ENCODE measurements around the gene ZNF451.
"Not testable (repeated sequence)": the region's sequence is repeated elsewhere in the genome, so short reads cannot be mapped to it uniquely, and the experiment has no call there.

Gene ZNF451

DNA sequence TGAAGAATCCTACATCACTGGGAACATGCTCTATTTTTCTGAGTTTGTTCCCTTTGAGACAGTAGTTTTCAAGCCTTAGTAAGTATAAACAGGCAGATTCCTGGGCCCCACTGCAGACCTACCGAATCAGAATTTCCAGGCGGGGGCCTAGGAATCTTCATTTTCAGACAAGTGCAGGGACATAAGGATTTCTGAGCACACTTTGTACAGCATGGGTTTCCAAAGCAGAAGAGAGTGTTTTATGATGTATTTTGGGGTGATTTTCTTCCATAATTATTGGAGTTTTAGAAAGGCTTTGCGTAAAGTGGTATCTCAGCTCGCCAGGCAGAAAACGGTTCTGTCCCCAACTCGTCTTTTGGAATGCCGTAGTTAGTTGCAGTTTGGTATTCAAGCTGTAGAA lies 1.4 kb downstream of the ZNF451 start:
- DNase-seq = not testable (repeated sequence)

DNA sequence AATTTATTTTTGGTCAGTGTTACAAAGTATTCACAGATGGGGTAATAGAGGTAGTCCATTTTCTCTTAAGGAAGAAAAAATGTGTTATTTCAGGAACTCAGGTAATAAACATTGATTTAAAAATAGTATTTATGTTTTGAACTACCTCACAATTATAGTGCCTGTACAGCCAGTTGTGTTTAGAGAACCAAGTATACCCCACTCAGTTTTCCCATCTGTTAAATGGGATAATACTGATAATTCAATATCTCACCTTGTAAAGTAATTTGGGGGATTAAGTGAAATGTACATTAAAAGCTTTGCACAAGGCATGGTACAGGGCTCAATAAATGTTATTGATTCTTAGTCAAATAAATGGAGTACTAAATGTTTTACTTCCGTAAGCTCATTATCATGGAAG lies 4.7 kb downstream of the ZNF451 start:
- no peak for DNase-seq

DNA sequence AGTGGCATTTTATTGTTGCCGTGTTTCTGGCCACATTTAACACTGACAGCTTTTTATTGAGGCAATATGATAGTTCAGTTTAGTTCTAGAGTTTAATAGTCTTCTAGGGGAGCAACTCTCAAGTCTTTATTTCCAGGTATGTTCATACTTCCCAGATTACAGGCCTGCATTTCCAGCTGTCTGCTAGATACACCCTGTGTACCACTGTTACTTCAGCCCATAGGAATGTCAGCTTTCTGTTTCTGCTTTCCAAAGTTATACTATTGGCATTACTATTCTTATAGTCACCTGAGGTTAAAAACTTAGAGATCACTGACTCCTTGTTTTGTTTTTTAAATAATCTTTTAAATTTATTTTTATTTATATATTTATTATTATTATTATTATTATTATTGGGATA lies 7.6 kb downstream of the ZNF451 start:
- no peak for DNase-seq

DNA sequence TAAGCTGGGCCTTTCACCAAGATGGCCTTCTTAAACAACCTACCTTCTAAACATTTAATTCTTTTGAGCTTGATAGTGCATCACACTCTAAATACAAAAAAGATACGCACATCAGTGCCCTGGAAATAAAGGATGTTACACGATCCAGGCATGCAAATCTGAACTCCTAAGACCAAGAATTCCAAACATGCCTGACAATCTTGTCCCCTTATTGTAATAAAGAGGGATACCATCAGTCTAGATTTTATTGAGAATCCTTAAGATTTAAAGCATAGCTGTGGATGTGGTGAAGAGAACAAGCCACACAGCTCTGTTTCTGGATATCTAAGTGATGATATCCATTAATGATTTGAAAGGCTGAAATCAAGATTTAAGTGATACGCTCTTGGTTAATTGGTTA lies 13.0 kb downstream of the ZNF451 start:
- DNase-seq = no peak

DNA sequence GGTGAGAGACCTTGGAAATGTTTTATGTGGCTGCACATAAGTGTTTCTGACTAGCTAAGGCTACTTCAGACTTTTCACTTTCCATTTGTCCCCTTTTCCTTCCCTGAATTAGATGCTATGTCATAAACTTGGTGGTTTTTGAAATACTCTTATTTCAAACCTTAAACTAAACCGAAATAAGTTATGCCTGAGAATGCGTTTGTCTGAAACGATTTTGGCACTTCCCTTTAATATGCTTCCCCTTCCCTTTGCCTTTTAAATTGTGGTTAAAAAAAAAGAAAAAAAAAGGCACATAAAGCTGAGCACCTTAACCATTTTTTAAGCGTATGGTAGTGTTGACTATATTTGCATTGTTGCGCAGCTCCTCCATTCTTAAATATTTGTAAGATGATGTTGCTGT lies 14.3 kb downstream of the ZNF451 start:
- DNase-seq = no peak

DNA sequence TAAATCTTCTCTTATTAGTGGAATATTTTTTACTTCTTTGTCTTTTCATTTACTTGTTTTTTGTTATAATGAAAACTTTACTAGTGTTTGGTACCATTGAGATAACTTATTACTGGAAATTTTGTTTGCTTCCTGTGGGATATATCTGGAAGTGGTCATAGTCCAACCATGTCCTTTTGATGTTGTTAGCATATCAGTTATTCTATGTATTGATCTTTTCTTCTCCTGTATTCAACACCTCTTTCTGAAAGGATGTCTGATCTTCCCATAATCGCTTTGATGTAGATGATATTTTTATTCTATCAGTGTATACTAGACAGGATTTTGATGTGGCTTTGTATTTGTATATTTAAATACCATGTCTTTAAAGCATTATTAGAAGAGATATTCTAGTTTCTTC lies 17.0 kb downstream of the ZNF451 start:
- DNase-seq = no peak

DNA sequence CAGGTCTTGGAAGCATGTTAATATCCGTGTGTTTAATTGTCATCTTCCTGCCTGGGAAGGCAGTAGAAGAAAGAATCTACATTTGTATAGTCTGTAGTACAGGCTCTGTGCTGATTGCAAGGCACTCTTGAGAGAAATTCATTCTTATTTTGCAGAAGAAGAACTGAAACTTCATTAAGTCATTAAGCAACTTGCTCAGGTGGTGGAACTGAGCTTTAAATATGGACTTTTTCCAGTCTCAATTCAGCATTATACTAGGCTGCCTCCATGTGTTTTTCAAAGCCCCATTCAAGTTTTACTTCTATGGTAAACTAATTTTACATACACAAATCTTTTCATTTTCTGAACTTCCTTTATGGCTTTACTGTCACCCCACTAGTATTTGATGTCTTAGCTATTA lies 18.7 kb downstream of the ZNF451 start:
- DNase-seq = no peak

DNA sequence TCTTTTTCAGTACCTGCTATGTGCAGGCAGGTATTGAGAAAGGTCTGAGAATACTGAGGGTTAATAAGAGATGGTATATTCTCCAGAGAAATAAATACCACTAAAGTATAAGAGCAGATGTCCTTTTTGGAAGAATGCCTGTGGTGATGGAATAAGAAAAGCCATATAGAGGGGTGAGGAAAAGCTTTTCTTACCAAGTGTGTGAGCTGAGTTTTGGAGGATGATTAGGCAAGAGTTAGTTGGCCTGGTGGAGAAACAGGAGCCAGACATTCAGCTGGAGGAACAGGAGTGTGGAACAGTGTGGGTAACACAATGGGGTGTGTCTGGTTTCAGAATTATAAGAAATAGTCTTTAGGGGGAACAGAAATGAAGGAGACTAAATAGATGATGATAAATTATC lies 19.9 kb downstream of the ZNF451 start:
- DNase-seq = no peak

DNA sequence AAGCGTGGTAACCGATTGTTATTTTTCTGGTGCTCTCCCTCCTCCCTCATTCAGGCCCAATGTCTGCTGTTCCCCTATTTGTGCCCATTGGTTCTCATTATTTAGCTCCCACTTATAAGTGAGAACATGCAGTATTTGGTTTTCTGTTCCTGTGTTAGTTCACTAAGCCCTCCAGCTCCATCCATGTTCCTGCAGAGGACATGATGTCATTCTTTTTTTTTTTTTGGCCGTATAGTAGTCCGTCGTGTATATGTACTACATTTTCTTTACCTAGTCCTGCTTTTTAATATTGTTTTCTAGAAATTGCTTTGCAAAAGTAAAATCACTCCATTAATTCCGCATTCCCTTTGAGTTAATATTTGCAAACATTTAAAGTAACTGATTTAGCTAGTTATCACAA lies 23.1 kb downstream of the ZNF451 start:
- no peak for DNase-seq

DNA sequence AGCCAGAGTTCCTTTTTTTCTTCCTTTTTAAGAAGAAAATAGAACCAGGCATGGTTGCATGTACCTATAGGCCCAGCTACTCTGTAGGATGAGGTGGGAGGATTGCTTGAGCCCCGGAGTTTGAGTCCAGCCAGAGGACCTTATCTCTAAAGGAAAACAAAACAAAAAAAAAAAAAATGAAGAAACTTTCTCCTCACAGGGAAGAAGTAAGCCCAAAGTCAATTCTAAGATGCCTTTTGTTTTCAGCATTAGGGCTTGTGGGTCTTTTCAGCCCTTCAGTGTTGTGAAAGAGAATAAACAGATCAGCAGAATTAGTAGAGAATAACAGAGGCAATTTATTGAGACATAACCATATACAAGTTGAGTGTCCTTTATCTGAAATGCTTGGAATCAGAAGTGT lies 26.8 kb downstream of the ZNF451 start:
- no peak for DNase-seq

DNA sequence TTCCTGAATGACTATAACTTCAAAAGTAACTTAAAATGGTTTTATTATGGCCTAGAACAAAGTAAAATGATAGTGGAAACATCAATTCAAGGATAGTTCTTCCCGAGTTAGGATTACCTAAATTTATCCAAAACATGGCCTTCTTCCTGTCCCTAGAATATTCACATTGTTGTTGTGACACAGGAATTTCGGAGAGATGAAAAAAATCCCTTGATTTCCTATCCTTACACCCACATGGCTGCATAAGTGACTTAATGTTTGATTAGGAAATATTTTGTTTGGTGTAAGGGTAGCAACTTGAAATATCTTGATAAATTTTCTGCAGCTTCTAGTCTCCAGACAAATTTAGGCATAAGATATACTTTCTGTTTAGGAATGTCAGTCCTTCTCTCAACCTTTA lies 27.8 kb downstream of the ZNF451 start:
- DNase-seq = no peak

DNA sequence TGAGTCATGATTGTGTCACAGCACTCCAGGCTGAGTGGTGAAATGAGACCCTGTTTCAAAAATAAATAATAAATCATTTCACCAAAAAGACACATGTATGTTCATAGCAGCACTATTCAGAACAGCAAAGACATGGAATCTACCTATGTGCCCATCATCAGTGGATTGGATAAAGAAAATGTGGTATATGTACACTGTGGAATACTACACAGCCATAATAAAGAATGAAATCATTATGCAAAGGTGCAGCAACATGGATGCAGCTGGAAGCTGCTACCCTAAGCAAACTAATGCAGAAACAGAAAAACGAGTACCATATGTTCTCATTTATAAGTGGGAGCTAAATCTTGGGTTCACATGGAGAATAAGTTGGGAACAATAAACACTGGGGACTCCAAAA lies 33.1 kb downstream of the ZNF451 start:
- no peak for DNase-seq

DNA sequence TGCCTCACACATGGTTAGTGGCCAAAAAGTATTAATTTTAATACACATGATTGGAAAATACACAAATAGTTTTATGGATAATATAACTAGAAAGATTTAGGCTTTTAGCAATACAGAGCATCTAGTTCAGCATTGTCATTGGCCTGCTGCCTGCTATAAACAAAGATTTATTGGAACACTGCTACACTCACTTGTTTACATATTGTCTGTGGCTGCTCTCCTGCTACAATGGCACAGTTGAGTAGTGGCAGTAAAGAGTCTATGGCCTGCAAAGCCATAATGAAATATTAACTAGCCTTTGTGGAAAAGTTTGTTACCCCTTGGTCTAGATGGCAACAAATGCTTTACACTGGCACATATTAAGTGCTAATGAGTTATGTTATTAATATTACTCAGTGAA lies 37.8 kb downstream of the ZNF451 start:
- DNase-seq = no peak

DNA sequence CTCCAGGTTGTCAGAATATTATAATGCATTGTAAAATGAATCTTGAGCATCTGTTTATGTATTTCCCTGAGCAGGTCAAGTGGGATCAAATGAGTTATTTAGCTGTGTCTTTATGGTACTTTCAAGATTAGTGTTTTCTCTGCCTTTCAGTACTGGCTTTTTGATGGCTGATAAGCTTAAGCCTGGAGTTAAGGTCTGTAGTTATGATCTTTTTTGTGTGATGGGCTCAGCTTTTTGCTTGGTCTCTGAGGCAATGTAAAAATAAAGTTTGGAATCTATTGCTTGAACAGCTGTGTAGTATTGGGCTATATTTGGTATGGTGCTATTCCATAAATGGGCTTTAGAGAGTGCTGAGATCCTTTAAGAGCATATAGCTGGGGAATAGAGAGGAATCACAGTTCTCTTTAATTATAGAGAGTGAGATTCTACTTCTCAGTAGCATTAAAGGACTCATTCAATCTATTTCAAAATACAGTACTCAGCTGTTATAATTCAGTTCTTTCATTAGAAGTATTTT lies 40.7 kb downstream of the ZNF451 start:
- no peak for DNase-seq

DNA sequence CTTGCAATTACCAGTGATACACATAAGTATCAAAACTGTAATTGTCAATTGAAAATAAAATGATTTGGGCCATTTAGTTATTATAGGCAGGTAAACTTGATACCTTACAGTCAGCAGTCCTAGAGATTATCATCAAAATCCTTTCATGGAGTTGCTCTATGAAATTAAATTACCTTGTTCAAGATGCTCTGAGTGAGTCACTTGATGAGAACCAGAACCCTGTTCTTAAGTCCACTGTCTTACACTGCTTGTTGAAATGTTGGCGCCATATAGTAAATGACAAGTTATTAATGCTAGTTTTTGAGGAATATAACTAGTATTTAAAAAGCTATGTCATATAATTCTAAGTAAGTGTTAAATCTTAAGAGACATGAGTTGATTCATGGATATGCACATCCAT lies 45.0 kb downstream of the ZNF451 start:
- no peak for DNase-seq

DNA sequence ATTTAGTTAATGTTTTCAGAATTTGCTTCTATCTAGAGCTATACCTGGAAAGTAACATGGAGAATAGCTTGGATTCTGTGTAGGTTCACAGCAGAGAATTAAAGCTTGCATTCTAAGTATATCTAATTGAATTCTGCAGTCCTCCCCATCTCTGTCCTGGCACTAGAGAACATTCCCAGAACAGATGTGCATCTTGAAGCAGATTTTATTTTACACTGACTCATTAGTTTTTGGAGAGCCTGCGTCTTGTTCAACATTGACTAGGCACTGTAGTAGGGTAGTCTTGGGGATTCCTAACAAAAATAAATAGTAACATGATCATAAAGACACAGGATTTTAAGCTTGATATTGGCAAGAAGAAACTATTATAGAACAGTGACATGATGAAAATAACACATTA lies 45.9 kb downstream of the ZNF451 start:
- DNase-seq = no peak

DNA sequence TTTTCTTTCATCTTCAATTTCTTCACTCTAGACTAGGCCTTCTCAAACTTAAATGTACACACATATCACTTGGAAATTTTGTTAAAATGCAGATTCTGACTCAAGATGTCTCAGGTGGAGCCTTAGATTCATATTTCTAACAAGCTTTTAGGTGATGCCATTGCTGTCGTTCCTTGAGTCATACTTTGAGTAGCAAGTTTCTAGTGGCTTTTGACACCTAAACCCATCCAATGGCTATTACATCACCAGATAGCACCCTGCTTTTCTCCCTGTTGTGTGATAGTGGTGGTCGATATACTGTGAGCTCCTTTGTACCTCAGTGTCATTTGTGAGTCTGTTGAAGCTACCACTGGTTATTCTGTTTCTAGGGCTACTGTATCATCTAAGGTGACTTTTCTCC lies 47.4 kb downstream of the ZNF451 start:
- no peak for DNase-seq

DNA sequence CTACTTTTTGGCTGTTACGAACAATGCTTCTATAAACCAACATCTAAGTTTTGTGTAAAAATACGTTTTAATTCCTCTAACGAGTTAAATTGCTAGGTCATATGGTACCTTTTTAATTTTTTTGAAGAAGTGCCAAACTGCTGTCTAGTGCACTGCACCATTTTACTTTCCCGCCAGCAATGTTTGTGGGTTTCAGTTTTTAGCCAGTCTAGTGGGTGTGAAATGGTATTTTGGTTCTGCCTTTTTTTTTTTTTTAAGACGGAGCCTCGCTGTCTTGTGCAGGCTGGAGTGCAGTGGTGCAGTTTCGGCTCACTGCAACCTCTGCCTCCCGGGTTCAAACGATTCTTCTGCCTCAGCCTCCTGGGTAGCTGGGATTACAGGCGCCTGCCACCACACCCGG lies 48.0 kb downstream of the ZNF451 start:
- DNase-seq = no peak

DNA sequence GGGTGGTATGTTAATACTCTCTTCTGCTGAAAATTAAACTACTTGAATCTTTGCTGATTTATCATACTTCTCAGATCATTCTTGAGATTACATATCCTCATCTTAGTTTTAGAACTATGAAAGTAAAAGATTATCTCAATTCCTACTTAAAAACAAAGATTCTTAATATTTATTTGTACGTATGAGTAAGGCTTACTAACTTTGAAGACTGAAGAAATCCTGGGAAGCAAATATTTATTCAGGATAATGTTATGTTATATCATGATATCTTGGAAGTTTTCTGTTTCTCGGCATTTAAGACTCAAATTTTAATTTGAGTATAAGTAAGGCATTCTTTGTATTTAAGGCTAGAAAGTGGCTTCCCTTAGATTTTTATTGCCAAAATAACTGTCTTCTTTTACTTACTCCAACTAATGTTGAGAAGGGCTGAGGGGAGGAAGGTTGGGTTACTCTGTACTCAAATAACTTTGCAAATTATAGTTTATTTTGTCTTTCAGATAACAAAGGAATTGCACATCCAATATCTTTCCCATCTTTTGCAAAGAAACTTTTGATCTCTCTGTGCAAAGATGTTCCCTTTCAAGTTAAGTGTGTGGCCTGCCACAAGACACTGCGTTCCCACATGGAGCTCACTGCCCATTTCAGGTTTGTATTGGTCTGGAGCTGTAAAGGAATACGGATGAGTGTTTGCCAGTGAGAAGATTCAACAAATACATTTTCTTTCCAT lies 51.6 kb downstream of the ZNF451 start:
- DNase-seq = no peak

DNA sequence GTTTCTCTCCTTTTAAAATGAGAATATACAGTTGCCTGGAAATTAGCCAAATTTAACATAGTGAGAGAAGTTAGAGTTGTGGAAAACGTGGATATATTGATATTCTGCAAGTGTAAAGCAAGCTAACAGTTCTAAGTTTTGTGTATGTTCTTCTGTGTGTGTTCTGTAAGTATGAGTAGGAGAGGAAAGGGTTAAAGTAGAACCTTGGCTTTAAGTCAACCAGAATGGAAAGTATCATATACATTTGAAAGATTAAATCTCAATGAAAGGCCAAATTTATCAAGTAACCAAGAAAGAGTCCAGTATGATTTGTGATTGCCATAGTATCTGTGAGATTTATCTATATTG lies 52.2 kb downstream of the ZNF451 start:
- DNase-seq = no peak

DNA sequence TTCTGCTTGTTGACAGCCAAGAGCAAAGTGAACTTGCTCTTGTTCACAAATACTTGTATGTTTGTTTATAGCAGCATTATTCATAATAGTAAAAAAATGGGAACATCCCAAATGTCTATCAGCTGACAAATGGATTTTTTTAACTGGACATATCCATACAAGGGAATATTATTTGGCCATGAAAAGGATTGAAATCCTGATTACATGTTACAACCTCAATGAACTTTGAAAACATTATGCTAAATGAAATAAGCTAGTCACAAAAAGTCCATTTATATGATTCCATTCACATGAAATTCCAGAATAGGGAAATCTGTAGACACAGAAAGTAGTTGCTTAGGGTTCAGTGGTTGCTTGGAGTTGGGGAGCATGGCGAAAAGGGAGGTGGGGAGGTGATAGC lies 53.7 kb downstream of the ZNF451 start:
- DNase-seq = no peak

DNA sequence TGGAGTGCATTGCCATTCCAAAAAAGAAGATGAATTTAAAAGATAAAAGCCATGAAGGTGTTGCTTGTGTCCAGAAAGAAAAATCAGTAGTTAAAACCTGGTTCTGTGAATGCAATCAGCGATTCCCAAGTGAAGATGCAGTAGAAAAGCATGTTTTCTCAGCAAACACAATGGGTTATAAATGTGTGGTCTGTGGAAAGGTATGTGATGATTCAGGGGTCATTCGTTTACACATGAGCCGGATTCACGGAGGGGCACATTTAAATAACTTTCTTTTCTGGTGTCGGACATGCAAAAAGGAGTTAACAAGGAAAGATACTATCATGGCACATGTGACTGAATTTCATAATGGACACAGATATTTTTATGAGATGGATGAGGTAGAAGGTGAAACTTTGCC lies 57.4 kb downstream of the ZNF451 start:
- no peak for DNase-seq

DNA sequence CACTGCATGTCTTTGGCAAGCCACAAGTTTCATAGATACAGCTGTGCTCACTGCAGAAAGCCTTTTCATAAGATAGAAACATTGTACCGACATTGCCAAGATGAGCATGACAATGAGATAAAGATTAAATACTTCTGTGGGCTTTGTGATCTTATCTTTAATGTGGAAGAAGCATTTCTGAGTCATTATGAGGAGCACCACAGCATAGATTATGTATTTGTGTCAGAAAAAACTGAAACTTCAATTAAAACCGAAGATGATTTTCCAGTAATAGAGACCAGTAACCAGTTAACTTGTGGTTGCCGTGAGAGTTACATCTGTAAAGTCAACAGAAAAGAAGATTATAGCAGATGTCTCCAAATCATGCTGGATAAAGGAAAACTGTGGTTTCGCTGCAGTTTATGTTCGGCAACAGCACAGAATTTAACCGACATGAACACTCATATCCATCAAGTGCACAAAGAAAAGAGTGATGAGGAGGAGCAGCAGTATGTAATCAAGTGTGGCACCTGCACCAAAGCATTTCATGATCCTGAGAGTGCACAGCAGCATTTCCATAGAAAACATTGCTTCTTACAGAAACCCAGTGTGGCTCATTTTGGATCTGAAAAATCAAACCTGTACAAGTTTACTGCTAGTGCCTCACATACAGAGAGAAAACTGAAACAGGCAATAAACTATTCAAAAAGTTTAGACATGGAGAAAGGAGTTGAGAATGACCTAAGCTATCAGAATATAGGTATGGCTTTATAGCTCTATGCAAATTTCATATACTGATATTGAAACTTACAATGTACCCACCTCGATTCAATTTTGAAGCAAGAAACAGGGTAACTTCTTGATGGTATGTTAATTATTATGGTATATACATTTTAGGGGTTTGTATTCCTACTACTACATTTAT lies 58.2 kb downstream of the ZNF451 start:
- no peak for DNase-seq

DNA sequence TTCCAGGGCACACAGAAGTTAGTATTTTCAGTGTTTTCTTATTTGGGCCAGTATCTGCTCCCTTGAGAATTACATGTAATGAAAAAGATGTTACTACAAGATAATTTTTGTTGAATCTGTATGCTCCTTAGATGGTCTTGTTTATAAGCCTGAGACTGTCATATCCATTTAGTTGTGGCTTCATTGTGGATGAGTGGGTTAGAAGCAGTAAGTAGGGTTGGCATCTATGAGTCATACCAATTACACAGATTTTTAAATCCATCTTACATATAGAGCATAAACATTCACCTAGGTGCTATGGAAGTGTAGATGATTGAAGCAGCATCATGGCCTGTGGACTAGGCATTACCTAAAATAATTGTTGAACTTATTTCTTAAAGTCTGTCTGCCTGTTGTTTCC lies 68.7 kb downstream of the ZNF451 start:
- DNase-seq = no peak

DNA sequence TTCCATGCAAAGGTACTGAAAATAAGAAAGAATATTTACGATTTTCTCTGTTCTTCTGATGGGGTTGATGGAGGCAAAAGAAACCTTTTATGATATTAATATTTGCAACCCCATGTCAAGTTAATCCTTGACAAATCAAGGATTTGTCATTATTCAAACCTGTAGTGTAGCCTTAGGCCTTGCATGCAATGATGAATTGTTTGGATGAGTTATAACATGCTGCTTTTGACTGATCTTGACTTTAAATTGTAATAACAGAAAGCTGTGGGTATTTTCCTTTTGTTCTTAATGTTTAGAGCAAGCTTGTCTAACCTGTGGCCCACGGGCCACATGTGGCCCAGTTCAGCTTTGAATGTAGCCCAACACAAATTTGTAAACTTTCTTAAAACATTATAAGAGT lies 69.1 kb downstream of the ZNF451 start:
- no peak for DNase-seq
